ENCODE results near the gene SEMA3D.

SEMA3D gene

GRCh38 chr7:84975586-84976185 is 211.2 kb downstream of the SEMA3D start:
- no peak for DNase-seq

- no peak for DNase-seq
Measured at GRCh38 chr7:84971360-84971759, 215.5 kb downstream of the SEMA3D start.

GRCh38 chr7:84970670-84971069 is 216.2 kb downstream of the SEMA3D start:
- no peak for DNase-seq

- no peak for DNase-seq
Measured at GRCh38 chr7:84953234-84953633, 233.6 kb downstream of the SEMA3D start.

GRCh38 chr7:84950836-84951235 is 236.0 kb downstream of the SEMA3D start:
- DNase-seq: no peak

GRCh38 chr7:84949501-84949900 is 237.4 kb downstream of the SEMA3D start:
- no peak for DNase-seq

GRCh38 chr7:84949067-84949466 is 237.8 kb downstream of the SEMA3D start:
- no peak for DNase-seq

- no peak for DNase-seq
Measured at GRCh38 chr7:84948634-84949033, 238.2 kb downstream of the SEMA3D start.

- no peak for DNase-seq
Measured at GRCh38 chr7:84946549-84946948, 240.3 kb downstream of the SEMA3D start.

All from activated CD4-positive, alpha-beta T cell treated with anti-CD3 and anti-CD28 coated beads, Interleukin-2, amount 50 U/mL, for 1 hour (primary cell).